SJCRH30 (cell line): ENCODE data around the gene TSC2. TPM values are rescaled to one million over a fixed set of nuclear protein-coding genes. Genes with fewer than 3 reads are reported as not detected.

Experiments
- DNase-seq, 2 experiments: peaks; one replicate each; pipeline ENCODE4 v3.0.0-alpha.2; 2015 to 2020
- H3K27ac ChIP-seq: fragments of 250-450 bp; sonication (Bioruptor Pico); 2 replicates; pipeline ENCODE4 v1.5.1; 2020; ENCODE audit warnings: mild to moderate bottlenecking, moderate library complexity
- H3K27me3 ChIP-seq: fragments of 250-450 bp; sonication (Bioruptor Pico); 2 replicates; pipeline ENCODE4 v1.5.1; 2020; ENCODE audit warnings: mild to moderate bottlenecking, moderate library complexity
- H3K36me3 ChIP-seq: fragments of 250-450 bp; sonication (Bioruptor Pico); 2 replicates; pipeline ENCODE4 v1.5.1; 2020; ENCODE audit warnings: mild to moderate bottlenecking, moderate library complexity
- H3K4me1 ChIP-seq: fragments of 250-450 bp; sonication (Bioruptor Pico); 2 replicates; pipeline ENCODE4 v1.5.1; 2020; ENCODE audit warnings: mild to moderate bottlenecking, moderate library complexity
- H3K4me3 ChIP-seq: fragments of 250-450 bp; sonication (Bioruptor Pico); 2 replicates; pipeline ENCODE4 v1.5.1; 2020; ENCODE audit warnings: mild to moderate bottlenecking, moderate library complexity
- H3K9me3 ChIP-seq: fragments of 250-450 bp; sonication (Bioruptor Pico); replicated peaks from 2 replicates; pipeline ENCODE4 v1.5.1; 2020; ENCODE audit warnings: mild to moderate bottlenecking, moderate library complexity
- total RNA-seq: library from RNA; depleted of rRNA; stranded (reverse); fragments of >200 nt; shearing (Covaris generic); gene quantifications from 2 replicates; pipeline ENCODE4 v1.2.3, GENCODE V29; 2014; rRNA removed

The TSC2 gene
- total RNA-seq = 32.0 and 37.1 TPM in 2 replicates

DNA sequence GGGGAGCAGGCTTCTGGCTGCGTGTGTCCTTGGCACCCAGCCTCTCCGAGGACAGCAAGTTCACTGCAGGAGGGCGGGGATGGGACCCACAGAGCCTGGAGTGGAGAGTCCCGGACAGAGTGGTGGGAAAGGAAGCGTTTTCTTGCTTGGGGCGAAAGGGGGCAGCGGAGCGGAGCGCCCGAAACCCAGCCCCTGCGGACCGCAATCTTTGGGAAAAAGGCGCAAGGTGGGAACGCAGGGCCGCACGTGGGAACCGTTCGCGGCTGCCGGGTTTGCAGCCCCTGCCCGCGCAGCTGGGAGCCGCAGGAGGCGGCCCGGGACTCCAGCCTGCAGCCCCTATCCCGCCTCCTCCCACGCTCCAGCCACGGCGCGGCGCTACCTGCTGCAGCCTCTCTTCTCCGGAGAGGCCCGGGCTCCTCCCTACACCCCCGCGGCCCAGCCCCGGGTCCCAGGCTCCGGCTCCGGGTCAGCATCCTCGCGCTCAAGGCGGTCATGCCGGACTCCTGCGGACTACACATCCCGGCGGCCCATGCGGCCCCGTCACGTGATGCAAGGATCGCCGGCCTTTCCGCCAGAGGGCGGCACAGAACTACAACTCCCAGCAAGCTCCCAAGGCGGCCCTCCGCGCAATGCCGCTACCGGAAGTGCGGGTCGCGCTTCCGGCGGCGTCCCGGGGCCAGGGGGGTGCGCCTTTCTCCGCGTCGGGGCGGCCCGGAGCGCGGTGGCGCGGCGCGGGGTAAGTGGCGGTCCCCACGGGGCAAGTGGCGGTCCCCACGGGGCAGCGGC lies at the start of gene TSC2, which contains the start of gene NTHL1:
TSC2 (plus strand) TSS at position 656 of the 786 bp plus-strand sequence. CDS start 631 bp downstream, outside the sequence.
NTHL1 (minus strand) TSS at position 505 of the 786 bp plus-strand sequence; CDS start at position 494, 11 bp downstream.
- H3K27ac ChIP-seq = no peak within 1 kb of the TSS

GRCh38 chr16:1998360-1998835 lies 49.4 kb upstream of the TSC2 start:
- no peak for DNase-seq
- no peaks in the 10 kb centered on the region for H3K4me1 ChIP-seq
- no peak overlapping the region for H3K4me3 ChIP-seq
- no peaks in the 10 kb centered on the region for H3K27me3 ChIP-seq
- H3K9me3 ChIP-seq = no peaks in the 10 kb centered on the region
- peaks cover 32% of the 10 kb centered on the region for H3K36me3 ChIP-seq
- no peak overlapping the region for H3K27ac ChIP-seq

More for the DNA sequence above, at the start of gene TSC2, which contains the start of gene NTHL1:
- peaks cover 4% of the 10 kb centered on the region; the same call in 1 of the 2 replicates for H3K36me3 ChIP-seq
- H3K4me3 ChIP-seq = peak within 1 kb of the TSS; percentile 86
- H3K9me3 ChIP-seq = no peaks in the 10 kb centered on the region
- DNase-seq = peak; percentile 94 to 95
- peaks cover 2% of the 10 kb centered on the region for H3K4me1 ChIP-seq
- no peaks in the 10 kb centered on the region for H3K27me3 ChIP-seq

GRCh38 chr16:1998852-1999801 lies 48.7 kb upstream of the TSC2 start:
- no peak overlapping the region for H3K4me3 ChIP-seq
- no peak overlapping the region for H3K27ac ChIP-seq
- no peaks in the 10 kb centered on the region for H3K9me3 ChIP-seq
- DNase-seq = no peak
- no peaks in the 10 kb centered on the region for H3K27me3 ChIP-seq
- peaks cover 2% of the 10 kb centered on the region; the same call in 1 of the 2 replicates for H3K4me1 ChIP-seq
- H3K36me3 ChIP-seq = peaks cover 32% of the 10 kb centered on the region

DNA sequence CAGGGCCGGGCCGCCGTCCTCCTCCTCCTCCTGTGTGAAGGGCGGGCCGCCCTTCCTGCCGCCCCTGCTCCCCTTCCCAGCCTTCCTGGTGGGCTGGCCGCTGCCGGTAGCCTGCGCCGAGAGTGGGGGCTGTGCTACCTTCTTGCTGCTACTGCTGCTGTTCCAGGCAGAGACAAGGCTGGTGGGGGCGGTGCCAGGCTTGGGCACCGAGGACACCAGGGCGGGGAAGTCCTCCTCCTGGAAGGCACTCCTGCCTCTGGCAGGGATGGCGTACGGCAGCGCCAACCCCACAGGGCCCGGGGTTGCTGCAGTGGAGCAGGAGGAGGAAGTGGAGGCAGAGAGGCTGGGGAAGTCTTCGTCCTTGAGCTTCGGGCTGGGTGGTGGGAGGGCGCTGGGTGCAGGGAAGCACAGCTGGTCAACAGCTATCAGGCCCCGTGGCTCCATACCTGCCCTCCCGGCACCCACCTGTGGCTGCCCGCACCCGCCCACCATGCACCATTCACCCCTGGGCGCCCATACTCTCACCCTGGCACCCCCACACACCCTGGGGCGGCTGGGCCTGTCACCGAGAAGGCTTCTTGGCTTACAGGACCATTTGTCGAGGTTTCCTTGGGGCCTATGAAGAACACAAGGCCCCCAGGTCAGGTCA lies 47.8 kb upstream of the TSC2 start:
- H3K9me3 ChIP-seq = no peaks in the 10 kb centered on the region
- no peaks in the 10 kb centered on the region for H3K27me3 ChIP-seq
- H3K36me3 ChIP-seq = peaks cover 32% of the 10 kb centered on the region

DNA sequence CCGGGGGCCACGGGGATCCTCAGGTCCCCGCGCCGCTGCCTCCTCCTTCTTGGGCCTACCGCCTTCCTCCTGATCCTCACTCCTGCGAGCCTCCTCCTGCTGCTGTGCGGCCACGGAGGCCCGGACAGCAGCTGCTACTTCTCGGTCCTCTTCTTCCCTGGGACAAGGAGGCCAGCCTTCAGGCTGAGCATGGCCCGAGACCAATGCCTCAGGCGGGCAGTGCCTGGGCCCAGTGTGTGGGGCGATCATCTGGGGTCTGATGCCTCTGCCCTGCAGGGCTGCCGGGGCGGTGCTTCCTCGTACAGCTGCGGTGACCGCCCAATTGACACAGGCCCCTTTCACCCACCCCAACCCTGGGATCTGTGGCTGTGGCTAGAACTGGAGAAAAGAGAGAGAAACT lies 46.8 kb upstream of the TSC2 start:
- Histone ChIP-seq H3K27me3 (no peaks in the 10 kb centered on the region), H3K27ac (no peak overlapping the region), H3K4me3 (no peak overlapping the region), H3K36me3 (peaks cover 32% of the 10 kb centered on the region), H3K9me3 (no peaks in the 10 kb centered on the region), H3K4me1 (peaks cover 10% of the 10 kb centered on the region; the same call in 1 of the 2 replicates)
- DNase-seq = no peak

More for the DNA sequence above, 47.8 kb upstream of the TSC2 start:
- Histone ChIP-seq H3K4me1 (peaks cover 10% of the 10 kb centered on the region; the same call in 1 of the 2 replicates), H3K27ac (no peak overlapping the region), H3K4me3 (no peak overlapping the region)
- no peak for DNase-seq

GRCh38 chr16:2001456-2002355 lies 46.1 kb upstream of the TSC2 start:
- no peak overlapping the region for H3K27ac ChIP-seq
- no peaks in the 10 kb centered on the region for H3K9me3 ChIP-seq
- H3K4me3 ChIP-seq = no peak overlapping the region
- no peak for DNase-seq
- peaks cover 10% of the 10 kb centered on the region; the same call in 1 of the 2 replicates for H3K4me1 ChIP-seq
- H3K36me3 ChIP-seq = peaks cover 32% of the 10 kb centered on the region
- H3K27me3 ChIP-seq = no peaks in the 10 kb centered on the region

- DNase-seq = no peak
- Histone ChIP-seq H3K4me3 (no peak overlapping the region), H3K36me3 (peaks cover 31% of the 10 kb centered on the region), H3K27ac (no peak overlapping the region), H3K4me1 (peaks cover 10% of the 10 kb centered on the region), H3K9me3 (no peaks in the 10 kb centered on the region), H3K27me3 (no peaks in the 10 kb centered on the region)
These were observed 45.2 kb upstream of the TSC2 start for GRCh38 chr16:2002406-2003230.

DNA sequence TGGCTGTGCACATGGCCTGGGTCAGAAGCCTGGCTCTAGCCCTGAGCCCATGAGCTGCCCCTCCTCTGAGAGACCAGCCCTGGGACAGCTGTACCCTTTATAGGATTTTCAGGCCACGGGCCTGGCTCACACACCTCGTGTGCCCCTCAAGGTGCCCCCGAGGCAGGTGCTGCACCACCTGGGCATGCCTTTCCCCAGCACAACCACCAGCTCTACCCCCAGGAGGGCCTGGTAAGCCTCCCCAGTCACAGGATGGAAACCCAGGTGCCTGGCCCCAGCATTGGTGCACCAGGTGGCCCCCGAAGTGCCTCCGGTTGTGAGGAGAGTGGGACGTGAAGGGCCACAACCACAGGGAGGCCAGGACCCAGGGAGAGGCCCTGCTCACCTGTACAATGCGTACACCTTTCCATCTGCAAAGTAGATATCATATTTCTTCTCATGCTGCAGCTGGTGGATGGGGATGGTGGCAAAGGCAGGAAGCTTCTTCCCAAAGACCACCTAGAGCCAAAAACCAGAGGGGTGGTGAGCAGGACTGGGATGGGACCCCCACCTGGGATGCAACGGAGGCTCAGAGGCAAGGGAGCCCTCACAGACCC lies 44.5 kb upstream of the TSC2 start:
- H3K9me3 ChIP-seq = no peaks in the 10 kb centered on the region
- no peak overlapping the region for H3K4me3 ChIP-seq
- H3K27ac ChIP-seq = no peak overlapping the region
- H3K27me3 ChIP-seq = no peaks in the 10 kb centered on the region
- DNase-seq = no peak
- peaks cover 18% of the 10 kb centered on the region for H3K4me1 ChIP-seq
- H3K36me3 ChIP-seq = peaks cover 35% of the 10 kb centered on the region

- H3K9me3 ChIP-seq = no peaks in the 10 kb centered on the region
- peak overlapping the region; percentile 62 for H3K27ac ChIP-seq
- H3K4me3 ChIP-seq = no peak overlapping the region
- no peaks in the 10 kb centered on the region for H3K27me3 ChIP-seq
- peaks cover 23% of the 10 kb centered on the region for H3K4me1 ChIP-seq
- peak; percentile 97 to 98 for DNase-seq
- H3K36me3 ChIP-seq = peaks cover 33% of the 10 kb centered on the region
These were observed 43.8 kb upstream of the TSC2 start for GRCh38 chr16:2003827-2004641.

DNA sequence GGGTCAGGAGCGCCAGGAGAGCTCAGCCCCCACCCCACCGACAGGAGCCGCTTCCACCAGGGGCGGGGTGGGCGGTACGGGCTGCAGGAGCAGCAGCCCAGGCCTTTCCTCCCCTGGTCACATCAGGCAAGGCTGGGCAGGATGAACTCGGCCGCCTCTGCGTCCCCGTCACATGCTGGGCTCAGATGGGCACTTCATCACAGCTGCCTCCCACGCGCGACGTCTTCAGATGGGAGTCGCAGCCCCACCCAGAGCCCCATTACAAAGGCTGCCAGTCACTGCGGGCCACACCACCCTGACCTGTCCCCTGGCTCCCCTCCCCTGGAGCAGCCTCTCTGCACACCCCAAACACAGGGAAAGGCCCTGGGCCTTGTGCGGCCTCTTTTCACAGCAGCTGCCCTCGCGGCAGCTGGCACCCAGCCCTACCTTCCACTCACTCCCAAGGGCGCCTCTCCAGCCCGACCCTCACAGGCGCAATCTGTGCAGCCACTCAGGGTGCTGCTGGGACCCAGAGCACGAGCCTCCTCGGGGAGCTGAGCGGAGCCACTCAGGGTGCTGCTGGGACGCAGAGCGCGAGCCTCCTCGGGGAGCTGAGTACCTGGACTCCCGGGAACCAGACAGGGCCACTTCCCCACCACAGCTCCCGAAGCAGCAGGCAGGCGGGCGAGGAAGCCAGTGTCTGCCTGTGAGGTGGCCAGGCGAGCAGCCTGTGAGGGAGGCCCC lies 42.8 kb upstream of the TSC2 start:
- Histone ChIP-seq H3K27me3 (no peaks in the 10 kb centered on the region), H3K36me3 (peaks cover 32% of the 10 kb centered on the region), H3K4me3 (no peak overlapping the region), H3K27ac (peak overlapping the region; percentile 62), H3K4me1 (peaks cover 23% of the 10 kb centered on the region), H3K9me3 (no peaks in the 10 kb centered on the region)
- DNase-seq = peak; percentile 47 to 50

DNA sequence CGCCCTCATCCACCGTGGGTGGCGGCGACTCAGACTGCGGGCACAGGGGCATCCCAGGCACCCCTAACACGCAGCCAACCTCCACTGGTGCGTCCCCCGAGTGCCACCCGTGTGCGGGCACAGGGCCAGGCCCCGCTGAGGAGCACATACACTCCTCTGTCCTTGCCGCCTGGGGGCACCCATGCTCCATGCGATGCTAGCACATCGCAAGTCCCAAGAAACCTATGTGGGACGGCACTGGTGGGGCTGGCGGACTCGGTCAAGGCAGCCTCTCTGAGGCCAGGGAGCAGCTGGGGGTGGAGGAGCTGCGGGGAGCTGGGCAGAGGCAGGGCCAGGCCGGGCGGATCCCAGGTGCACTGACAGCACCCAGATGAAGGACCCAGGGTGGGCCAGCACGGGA lies 42.1 kb upstream of the TSC2 start:
- Histone ChIP-seq H3K4me3 (no peak overlapping the region), H3K27ac (no peak overlapping the region), H3K9me3 (no peaks in the 10 kb centered on the region), H3K27me3 (no peaks in the 10 kb centered on the region), H3K4me1 (peaks cover 28% of the 10 kb centered on the region), H3K36me3 (peaks cover 26% of the 10 kb centered on the region)
- DNase-seq = no peak
